H1 (cell line): ENCODE results near the gene BRPF1. TPM values are rescaled to one million over a fixed set of nuclear protein-coding genes. Genes with fewer than 3 reads are reported as not detected.

Source experiments
- GABPA ChIP-seq: IDR thresholded peaks from 2 replicates; pipeline ENCODE4 v1.6.1; 2011; ENCODE audit warnings: mild to moderate bottlenecking, low read length, moderate library complexity, borderline replicate concordance; ENCODE audit not compliant: insufficient read depth
- RFX5 ChIP-seq: IDR thresholded peaks from 2 replicates; pipeline ENCODE4 v1.6.1; 2011; ENCODE audit warnings: low read depth, low read length, improper control_type of control experiment, borderline replicate concordance
- SP1 ChIP-seq: IDR thresholded peaks from 2 replicates; pipeline ENCODE4 v1.6.1; 2011; ENCODE audit warnings: low read depth, low read length
- SP2 ChIP-seq: IDR thresholded peaks from 2 replicates; pipeline ENCODE4 v1.6.1; 2012; ENCODE audit warnings: mild to moderate bottlenecking, low read length, inconsistent platforms
- TCF12 ChIP-seq: IDR thresholded peaks from 2 replicates; pipeline ENCODE4 v1.6.1; 2011; ENCODE audit warnings: low read depth, mild to moderate bottlenecking, low read length
- polyA plus RNA-seq, 7 experiments: library from polyadenylated mRNA; depleted of rRNA in 3 of 7; stranded (reverse) in 5 of 7; unstranded in 2 of 7; fragments of >200 nt in 5 of 7; fragments of 200-250 nt in 2 of 7; gene quantifications; 1 replicate in 5 of 7; 2 replicates in 1 of 7; 4 replicates in 1 of 7; pipeline versions ENCODE4 v1.2.1 to v1.2.3, GENCODE V29; 2011 to 2013; ENCODE audit warnings: missing spikeins in 2 of 7, mixed read lengths in 2 of 7
- total RNA-seq: library from RNA; stranded (reverse); fragmentation: NEBNext Ultra II Directional; extraction: Animal tissue kit (Norgen Biotek cat#: 25700); gene quantifications from 2 replicates; pipeline ENCODE4 v1.2.1, GENCODE V29; 2021
- TF ChIP-seq, protein P1 (sequence below): fragments of 300-600 bp; sonication (generic); IDR thresholded peaks from 2 replicates; pipeline ENCODE4 v1.7.1; 2012; ENCODE audit warnings: low read length, moderate library complexity, mild to moderate bottlenecking, inconsistent platforms; ENCODE audit not compliant: insufficient replicate concordance

Gene BRPF1
- total and polyA plus RNA-seq, 2 of the 8 experiments (the other 6 are each of a cell fraction or from before 2014, with no cell fraction given): 11.3 to 21.7 TPM

DNA sequence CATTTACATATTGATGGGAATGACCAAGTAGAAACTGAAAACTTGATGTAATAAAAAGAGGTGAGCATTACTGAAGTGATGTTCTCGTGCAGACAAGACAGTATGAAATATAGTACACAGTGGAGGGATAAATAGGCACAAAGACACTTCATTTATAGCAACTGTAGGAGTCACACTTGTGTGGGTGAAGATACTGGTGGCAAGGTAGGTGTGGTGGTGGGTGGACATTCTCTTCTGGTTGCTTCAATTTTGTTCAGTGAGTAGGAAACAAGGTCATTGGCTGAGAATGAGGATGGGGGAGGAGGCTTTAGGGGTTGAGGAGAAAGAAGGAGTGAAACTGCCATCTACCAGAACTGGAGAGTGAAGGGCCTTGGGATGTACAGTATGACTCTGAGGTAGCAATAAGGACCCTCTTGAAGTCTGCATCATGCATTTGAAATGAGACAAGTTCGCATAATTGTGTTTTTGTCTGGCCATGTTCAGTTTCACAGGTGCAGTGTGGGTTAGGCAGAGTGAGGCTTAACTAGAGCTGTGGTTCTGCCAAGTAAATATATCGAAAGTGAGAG, 21.3 kb upstream of the BRPF1 start (continued):
- TF ChIP-seq, protein P1, sequence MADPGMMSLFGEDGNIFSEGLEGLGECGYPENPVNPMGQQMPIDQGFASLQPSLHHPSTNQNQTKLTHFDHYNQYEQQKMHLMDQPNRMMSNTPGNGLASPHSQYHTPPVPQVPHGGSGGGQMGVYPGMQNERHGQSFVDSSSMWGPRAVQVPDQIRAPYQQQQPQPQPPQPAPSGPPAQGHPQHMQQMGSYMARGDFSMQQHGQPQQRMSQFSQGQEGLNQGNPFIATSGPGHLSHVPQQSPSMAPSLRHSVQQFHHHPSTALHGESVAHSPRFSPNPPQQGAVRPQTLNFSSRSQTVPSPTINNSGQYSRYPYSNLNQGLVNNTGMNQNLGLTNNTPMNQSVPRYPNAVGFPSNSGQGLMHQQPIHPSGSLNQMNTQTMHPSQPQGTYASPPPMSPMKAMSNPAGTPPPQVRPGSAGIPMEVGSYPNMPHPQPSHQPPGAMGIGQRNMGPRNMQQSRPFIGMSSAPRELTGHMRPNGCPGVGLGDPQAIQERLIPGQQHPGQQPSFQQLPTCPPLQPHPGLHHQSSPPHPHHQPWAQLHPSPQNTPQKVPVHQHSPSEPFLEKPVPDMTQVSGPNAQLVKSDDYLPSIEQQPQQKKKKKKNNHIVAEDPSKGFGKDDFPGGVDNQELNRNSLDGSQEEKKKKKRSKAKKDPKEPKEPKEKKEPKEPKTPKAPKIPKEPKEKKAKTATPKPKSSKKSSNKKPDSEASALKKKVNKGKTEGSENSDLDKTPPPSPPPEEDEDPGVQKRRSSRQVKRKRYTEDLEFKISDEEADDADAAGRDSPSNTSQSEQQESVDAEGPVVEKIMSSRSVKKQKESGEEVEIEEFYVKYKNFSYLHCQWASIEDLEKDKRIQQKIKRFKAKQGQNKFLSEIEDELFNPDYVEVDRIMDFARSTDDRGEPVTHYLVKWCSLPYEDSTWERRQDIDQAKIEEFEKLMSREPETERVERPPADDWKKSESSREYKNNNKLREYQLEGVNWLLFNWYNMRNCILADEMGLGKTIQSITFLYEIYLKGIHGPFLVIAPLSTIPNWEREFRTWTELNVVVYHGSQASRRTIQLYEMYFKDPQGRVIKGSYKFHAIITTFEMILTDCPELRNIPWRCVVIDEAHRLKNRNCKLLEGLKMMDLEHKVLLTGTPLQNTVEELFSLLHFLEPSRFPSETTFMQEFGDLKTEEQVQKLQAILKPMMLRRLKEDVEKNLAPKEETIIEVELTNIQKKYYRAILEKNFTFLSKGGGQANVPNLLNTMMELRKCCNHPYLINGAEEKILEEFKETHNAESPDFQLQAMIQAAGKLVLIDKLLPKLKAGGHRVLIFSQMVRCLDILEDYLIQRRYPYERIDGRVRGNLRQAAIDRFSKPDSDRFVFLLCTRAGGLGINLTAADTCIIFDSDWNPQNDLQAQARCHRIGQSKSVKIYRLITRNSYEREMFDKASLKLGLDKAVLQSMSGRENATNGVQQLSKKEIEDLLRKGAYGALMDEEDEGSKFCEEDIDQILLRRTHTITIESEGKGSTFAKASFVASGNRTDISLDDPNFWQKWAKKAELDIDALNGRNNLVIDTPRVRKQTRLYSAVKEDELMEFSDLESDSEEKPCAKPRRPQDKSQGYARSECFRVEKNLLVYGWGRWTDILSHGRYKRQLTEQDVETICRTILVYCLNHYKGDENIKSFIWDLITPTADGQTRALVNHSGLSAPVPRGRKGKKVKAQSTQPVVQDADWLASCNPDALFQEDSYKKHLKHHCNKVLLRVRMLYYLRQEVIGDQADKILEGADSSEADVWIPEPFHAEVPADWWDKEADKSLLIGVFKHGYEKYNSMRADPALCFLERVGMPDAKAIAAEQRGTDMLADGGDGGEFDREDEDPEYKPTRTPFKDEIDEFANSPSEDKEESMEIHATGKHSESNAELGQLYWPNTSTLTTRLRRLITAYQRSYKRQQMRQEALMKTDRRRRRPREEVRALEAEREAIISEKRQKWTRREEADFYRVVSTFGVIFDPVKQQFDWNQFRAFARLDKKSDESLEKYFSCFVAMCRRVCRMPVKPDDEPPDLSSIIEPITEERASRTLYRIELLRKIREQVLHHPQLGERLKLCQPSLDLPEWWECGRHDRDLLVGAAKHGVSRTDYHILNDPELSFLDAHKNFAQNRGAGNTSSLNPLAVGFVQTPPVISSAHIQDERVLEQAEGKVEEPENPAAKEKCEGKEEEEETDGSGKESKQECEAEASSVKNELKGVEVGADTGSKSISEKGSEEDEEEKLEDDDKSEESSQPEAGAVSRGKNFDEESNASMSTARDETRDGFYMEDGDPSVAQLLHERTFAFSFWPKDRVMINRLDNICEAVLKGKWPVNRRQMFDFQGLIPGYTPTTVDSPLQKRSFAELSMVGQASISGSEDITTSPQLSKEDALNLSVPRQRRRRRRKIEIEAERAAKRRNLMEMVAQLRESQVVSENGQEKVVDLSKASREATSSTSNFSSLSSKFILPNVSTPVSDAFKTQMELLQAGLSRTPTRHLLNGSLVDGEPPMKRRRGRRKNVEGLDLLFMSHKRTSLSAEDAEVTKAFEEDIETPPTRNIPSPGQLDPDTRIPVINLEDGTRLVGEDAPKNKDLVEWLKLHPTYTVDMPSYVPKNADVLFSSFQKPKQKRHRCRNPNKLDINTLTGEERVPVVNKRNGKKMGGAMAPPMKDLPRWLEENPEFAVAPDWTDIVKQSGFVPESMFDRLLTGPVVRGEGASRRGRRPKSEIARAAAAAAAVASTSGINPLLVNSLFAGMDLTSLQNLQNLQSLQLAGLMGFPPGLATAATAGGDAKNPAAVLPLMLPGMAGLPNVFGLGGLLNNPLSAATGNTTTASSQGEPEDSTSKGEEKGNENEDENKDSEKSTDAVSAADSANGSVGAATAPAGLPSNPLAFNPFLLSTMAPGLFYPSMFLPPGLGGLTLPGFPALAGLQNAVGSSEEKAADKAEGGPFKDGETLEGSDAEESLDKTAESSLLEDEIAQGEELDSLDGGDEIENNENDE: no peak
- TF ChIP-seq RFX5 (no peak), GABPA (no peak), TCF12 (no peak), SP2 (no peak), SP1 (no peak)
